ENCODE results near the gene GNPTG.

DNA sequence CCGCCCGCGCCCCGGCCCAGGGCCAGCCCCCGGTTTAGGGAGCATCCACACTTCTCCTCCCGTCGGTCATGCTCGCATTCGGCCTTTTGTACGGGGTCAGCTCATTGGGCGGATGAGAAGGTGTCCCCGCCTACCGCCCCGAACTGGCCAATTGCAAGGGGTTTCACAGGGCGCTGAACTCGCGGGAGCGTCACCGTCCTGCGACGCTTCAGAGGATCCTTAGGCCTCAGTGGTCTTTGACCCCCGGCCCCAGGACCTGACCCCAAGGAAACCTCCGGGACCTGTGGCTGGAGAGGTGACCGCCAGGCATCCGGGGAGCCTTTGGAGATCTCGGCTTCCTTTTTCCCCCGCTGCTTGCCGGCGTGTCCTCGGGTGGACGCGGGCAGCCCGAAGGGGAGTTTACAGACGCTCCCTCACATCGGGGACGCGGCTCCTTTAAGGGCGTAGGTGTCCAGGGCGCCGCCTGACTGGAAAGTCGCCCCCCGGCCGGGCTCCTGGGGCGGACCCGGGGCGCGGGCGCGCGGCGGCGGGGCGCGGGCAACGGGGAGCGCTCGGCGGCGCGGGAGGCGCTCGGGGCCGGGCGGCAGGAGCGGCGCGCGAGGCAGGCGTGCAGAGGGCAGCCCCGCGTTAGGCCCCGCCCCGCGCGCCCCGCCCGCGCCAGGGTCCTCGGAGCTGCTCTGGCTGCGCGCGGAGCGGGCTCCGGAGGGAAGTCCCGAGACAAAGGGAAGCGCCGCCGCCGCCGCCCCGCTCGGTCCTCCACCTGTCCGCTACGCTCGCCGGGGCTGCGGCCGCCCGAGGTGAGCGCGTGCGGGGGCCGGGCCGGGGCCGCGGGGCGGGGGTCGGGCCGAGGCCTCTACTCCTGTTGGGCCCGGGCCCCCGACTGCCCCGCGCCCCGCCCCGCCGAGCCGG is 42.5 kb upstream of the GNPTG start, which contains the start of gene UBE2I:
- TF ChIP-seq ZNF569 (CRISPR knock-in tag; IDR thresholded peaks at IDR 0.05; ENCODE audit: borderline replicate concordance) (no peak), RFX5 (IDR thresholded peaks at IDR 0.05; ENCODE audit: low read depth, low read length) (no peak), MTA3 (CRISPR knock-in tag; IDR thresholded peaks at IDR 0.05) (peak; percentile 87; the same call in 1 of the 2 replicates), ZNF768 (CRISPR knock-in tag; IDR thresholded peaks at IDR 0.05) (peak; percentile 64; the same call in 1 of the 2 replicates), AGO1 (IDR thresholded peaks at IDR 0.05; ENCODE audit: low read depth, low read length, poor library complexity, severe bottlenecking) (no peak), POLR2A (IDR thresholded peaks at IDR 0.05; ENCODE audit: insufficient read depth in 1 of 2, low read depth in 2 of 2, low read length in 2 of 2) (peak in 1 of 2 experiments; percentile 71; a peak in 3 of 4 replicates)
- TF ChIP-seq, protein P1, sequence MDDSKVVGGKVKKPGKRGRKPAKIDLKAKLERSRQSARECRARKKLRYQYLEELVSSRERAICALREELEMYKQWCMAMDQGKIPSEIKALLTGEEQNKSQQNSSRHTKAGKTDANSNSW (CRISPR knock-in tag; IDR thresholded peaks at IDR 0.05; ENCODE audit: borderline replicate concordance), result peak; percentile 73; the same call in 1 of the 2 replicates
- TF ChIP-seq, protein P2, sequence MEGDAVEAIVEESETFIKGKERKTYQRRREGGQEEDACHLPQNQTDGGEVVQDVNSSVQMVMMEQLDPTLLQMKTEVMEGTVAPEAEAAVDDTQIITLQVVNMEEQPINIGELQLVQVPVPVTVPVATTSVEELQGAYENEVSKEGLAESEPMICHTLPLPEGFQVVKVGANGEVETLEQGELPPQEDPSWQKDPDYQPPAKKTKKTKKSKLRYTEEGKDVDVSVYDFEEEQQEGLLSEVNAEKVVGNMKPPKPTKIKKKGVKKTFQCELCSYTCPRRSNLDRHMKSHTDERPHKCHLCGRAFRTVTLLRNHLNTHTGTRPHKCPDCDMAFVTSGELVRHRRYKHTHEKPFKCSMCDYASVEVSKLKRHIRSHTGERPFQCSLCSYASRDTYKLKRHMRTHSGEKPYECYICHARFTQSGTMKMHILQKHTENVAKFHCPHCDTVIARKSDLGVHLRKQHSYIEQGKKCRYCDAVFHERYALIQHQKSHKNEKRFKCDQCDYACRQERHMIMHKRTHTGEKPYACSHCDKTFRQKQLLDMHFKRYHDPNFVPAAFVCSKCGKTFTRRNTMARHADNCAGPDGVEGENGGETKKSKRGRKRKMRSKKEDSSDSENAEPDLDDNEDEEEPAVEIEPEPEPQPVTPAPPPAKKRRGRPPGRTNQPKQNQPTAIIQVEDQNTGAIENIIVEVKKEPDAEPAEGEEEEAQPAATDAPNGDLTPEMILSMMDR (CRISPR knock-in tag; IDR thresholded peaks at IDR 0.05), result no peak
